Embryonic facial prominence (tissue), 1 donor: ENCODE results near the gene GMCL2.

Source experiments
- DNase-seq: peaks from one replicate; pipeline ENCODE4 v3.0.0-alpha.2; 2016; ENCODE audit errors: extremely low spot score

GMCL2 gene

GRCh38 chr5:178182158-178182876 is 4.9 kb downstream of the GMCL2 start:
- DNase-seq = no peak

- no peak for DNase-seq
Measured at GRCh38 chr5:178180141-178180863, 6.9 kb downstream of the GMCL2 start.

DNA sequence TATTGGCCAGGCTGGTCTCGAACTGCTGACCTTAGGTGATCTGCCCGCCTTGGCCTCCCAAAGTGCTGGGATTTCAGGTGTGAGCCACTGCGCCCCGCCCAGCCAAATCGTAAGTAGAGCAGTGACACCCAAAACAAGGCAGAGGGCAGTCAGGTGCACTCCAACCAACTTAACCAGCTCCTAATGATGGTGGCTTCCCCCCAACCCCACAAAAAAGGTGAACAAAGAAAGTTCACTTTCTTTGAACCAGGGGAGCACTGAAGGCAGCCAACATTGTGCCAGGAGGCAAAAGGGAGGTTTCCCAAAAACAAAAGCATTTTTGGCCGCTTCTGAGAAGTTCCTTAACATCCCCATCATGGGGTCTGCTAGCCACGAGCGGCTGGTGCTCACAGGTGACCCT is 9.6 kb downstream of the GMCL2 start:
- DNase-seq = no peak

- DNase-seq = no peak
Measured at GRCh38 chr5:178176791-178177190, 10.4 kb downstream of the GMCL2 start.

DNA sequence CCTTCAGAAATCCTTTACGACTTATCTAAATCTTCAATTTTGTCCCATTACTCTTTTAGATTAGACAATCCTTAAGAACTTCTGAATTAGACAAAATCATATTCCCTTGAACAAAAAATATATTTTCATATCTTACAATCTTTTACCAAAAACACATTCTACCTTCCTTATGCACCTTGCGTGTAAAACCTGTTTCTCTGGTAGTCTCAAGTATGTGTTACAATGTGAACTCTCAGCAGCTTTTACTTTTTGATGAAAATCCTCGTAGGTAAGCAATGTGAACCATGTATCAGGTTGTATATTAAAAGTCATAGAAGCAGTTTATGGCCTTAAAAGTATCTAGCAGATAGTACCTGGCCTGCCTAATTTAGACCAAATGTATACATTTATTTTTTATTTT is 12.7 kb downstream of the GMCL2 start:
- no peak for DNase-seq

- no peak for DNase-seq
Measured at GRCh38 chr5:178170455-178170854, 16.7 kb downstream of the GMCL2 start.

DNA sequence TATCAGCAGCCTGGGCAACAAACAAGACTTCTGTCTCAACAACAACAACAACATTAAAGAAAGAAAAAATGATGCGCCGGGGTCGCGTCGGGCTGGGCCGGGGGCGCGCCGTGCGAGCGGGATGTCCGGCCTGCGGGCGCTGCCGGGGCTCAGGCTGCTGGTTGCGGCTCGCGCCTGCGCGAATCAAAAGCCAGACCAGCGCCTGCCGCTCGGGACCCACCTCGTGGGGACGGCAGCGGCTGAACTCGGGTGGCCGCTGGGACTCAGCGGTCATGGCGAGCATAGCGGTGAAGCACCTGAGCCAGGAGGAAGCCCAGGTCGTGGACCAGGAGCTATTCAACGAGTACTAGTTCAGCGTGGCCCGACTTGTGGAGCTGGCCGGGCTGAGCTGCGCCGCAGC is 21.6 kb downstream of the GMCL2 start:
- DNase-seq = no peak

DNA sequence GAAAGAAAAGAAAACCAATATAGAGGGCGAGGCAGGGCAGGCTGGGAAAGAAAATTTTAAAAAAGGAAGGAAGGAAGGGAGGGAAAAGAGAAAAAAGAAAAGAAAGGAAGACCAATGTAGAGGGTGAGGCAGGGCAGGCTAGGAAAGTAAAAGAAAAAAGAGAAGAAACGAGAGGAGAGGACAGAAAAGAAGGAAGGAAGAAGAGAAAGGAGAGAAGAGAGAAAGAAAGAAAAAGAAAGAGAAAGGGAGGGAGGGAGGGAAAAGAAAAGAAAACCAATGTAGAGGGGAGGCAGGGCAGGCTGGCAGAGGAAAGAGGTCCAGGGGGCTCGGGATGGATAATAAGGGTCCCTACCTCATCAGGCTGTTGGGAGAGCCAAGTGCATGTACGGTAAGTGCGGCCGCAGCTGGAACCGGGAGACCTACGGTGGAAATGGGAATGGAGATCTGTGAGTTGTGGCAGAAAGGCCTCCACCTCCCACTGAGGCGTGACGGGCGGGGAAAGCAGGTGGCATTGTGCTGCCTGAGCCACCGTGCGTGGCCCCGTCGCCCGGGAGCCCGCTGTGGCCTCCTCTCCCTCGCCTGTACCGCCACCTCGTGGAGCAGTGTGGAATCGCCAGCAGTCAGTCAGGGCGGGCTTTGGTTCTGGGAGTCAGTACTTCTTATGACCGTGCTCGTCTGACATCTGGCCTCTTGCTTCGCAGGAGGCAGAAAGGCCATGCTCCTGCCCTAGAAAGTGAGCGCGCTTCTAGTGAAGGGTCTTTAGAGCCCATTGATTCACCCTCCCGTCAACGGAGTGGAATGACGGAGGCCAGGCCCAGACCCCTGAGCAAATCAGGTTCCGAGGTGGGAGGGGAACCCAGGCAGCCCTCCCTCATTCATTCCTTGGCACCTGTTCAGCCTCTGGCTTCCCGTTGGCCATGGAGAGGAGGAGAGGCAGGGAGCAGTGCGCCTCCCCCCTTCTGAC is 23.1 kb downstream of the GMCL2 start:
- DNase-seq = no peak

GRCh38 chr5:178162481-178162880 is 24.7 kb downstream of the GMCL2 start:
- DNase-seq = no peak

GRCh38 chr5:178160176-178160575 is 27.0 kb downstream of the GMCL2 start:
- DNase-seq = no peak

- no peak for DNase-seq
Measured at GRCh38 chr5:178155065-178155464, 32.1 kb downstream of the GMCL2 start.

GRCh38 chr5:178153530-178154340 is 33.4 kb downstream of the GMCL2 start, which contains the start of gene NHP2:
TSS of gene NHP2 (minus strand) at chr5:178153885. CDS start at chr5:178153817, 68 bp downstream.
- DNase-seq = peak; percentile 97

DNA sequence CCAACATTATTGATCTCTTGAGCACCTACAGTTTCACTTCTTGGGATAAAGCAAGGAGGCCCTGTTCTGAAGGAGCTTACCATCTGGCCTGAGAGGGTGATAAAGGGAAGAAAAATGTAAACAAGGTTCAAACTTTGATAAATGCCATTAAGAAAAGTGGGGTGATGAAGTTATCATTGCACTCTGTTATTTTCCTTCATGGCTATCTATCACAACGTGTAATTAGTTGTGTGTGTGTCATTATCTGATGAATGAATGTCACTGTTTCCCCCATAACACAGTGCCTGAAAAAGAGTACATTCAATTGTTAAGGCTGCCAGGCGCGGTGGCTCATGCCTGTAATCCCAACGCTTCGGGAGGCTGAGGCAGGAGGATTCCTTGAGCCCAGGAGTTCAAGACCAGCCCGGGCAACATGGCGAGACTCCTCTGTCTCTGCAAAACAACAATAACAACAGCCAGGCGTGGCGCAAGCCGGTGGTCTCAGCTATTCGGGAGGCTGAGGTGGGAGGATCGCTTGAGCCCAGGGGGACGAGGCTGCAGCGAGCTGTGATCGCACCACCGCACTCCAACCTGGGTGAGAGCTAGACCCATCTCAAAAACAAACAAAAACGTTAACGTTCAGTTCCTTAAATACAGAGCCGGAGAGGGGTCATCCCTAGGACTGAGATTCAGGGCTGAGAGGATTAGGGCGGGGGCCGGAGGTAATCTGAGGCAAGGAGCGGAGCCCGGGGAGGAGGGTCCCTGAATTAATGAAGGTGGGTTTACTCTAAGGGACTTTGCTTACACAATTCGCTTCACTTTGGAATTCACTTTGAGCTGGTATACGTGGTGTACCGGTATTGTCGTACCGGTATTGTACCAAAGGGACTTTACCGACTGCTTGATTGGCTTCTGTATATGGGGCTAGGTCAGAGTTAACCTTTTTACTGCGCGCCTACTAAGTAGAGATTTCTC is 34.4 kb downstream of the GMCL2 start:
- no peak for DNase-seq

DNA sequence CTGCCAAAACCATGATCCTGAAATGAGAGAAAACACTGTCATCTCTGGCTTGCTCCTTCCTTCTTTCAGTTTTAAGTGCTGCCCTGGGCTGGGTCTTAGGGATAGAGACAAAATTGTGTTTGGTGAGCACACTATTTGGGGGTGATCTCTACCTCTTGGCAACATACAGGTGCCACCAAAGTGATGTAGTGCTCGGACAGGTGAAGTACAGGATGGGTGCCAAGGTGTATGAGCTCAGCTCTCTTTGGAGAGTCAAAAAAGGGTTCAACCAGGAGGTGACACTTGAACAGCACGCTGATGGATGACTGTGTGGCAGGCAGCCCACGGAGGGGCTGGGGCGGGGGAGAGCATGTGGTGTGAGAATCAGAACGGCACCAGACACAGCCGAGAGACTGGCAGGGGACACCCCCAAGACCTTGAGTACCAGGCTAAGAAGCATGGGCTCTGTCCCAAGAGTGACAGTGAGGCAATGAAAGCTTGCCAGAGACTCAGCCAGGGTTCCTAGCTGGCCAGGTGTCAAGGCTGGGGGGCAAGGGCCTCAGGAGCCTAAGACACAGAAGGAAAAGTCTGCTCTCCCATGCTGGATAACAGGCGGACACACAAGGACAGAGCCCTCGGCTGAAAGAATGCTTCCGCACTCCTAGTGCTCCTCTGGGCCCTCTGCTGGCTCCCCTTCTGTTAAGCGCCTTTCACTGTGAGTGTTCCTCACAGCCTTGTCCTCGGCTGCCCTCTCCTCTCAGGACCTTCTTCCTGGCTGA is 36.0 kb downstream of the GMCL2 start:
- no peak for DNase-seq

DNA sequence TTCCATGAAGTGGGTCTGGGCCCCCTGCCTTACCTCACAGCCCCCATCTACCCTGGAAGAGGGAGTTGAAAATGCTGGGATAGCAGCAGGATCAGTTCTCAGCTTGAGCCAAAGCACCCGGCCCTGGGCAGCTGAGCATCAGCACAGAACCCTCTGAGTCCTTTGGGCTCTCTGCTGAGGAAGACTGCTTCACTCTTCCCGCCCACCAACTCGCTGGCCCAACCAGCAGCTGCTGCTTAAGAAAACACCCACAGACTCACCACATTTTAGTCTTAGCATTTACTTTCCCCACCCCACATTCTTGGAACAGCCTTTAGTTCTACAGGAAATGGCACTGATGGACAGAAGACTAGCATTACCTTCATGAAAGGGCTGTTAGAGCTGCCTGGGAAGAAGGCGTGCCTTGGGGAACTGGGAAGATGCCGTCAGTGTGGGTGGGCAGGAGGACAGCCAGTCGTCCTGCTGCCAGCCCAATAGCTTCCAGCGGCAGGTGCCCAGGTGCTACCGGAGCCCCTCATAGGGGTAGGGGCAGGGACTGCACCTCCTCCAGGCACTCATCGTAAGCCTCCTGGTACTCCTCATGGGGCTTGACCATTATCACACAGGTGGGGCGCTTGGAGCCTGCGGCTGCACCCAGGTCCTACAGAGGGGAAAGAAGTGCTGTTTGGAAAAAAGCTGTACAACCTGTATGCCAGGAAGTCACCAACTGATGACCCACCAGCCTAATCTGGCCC is 37.8 kb downstream of the GMCL2 start:
- no peak for DNase-seq

GRCh38 chr5:178147406-178147805 is 39.8 kb downstream of the GMCL2 start:
- no peak for DNase-seq

- no peak for DNase-seq
Measured at GRCh38 chr5:178145965-178146820, 41.0 kb downstream of the GMCL2 start.

GRCh38 chr5:178143901-178144300 is 43.3 kb downstream of the GMCL2 start:
- no peak for DNase-seq
